K562 (cell line): ENCODE measurements around the gene OR8B8. TPM values are rescaled to one million over a fixed set of nuclear protein-coding genes. Genes with fewer than 3 reads are reported as not detected.

Experiments
- ATAC-seq: fragments of 200-7000 bp; cut with Tn5 transposase; 3 replicates; pipeline ENCODE4 v1.9.1; 2020; ENCODE audit warnings: moderate library complexity
- BruUV-seq: library from RNA; stranded (reverse); fragments of 400-500 nt; replicated peaks from 2 replicates; lab custom pipeline; 2021; lab: Mats Ljungman, UMichigan
- CTCF ChIA-PET: fragments of 300-600 bp; formaldehyde crosslinking; extraction: SDS; loops from one replicate; lab custom pipeline; 2021; ENCODE audit warnings: low intra/inter-chr PET ratio; lab: Yijun Ruan, JAX
- POLR2A ChIA-PET: fragments of 300-600, 350-650 bp; sonication (Branson Sonifier 250); formaldehyde crosslinking; extraction: SDS; loops from one replicate; lab custom pipeline; 2021; ENCODE audit warnings: antibody characterized with exemption, inconsistent platforms; lab: Yijun Ruan, JAX
- DNase-seq, 4 experiments: peaks; one replicate each; pipeline versions ENCODE4 v3.0.0 to v3.0.0-alpha.2; 2011 to 2018; ENCODE audit warnings: low spot score in 3 of 4, mixed read lengths in 3 of 4; ENCODE audit errors: extremely low read depth in 1 of 4
- FAIRE-seq: peaks from 2 replicates; lab custom pipeline; 2011; peaks lifted over from hg19 to GRCh38; lab: Jason Lieb, UNC
- H2AFZ ChIP-seq: 2 replicates; pipeline ENCODE4 v1.6.0; 2011; ENCODE audit warnings: low read depth, low read length, control low read depth, inconsistent platforms
- H3K27ac ChIP-seq: fragments of 200-600 bp; 3 replicates; pipeline ENCODE4 v1.8.0; 2011; ENCODE audit warnings: low read depth, mild to moderate bottlenecking, control low read depth, inconsistent platforms, low read length, moderate library complexity, mixed read lengths; ENCODE audit errors: extremely low read depth
- H3K27me3 ChIP-seq, 2 experiments: fragments of 300-600 bp in 1 of 2; 2 replicates in 1 of 2; 3 replicates in 1 of 2; pipeline versions ENCODE4 v1.6.0 to v1.8.0; 2011; ENCODE audit warnings: inconsistent platforms in 2 of 2, low read length in 2 of 2, mild to moderate bottlenecking in 1 of 2, mixed read lengths in 1 of 2, moderate library complexity in 1 of 2; ENCODE audit not compliant: control insufficient read depth in 2 of 2, insufficient read depth in 2 of 2
- H3K36me3 ChIP-seq: fragments of 300-600 bp; 3 replicates; pipeline ENCODE4 v1.8.0; 2011; ENCODE audit warnings: mild to moderate bottlenecking, low read length, inconsistent platforms; ENCODE audit not compliant: control insufficient read depth, insufficient read depth
- H3K4me1 ChIP-seq, 2 experiments: fragments of 200-600 bp in 1 of 2; replicated peaks in 1 of 2; 2 replicates in 1 of 2; 3 replicates in 1 of 2; pipeline versions ENCODE4 v1.5.1 to v1.8.0; 2011; ENCODE audit warnings: inconsistent platforms in 2 of 2, low read length in 2 of 2, mild to moderate bottlenecking in 1 of 2, mixed read lengths in 1 of 2, moderate library complexity in 1 of 2; ENCODE audit not compliant: control insufficient read depth in 2 of 2, insufficient read depth in 2 of 2
- H3K4me2 ChIP-seq: 2 replicates; pipeline ENCODE4 v1.6.1; 2011; ENCODE audit warnings: low read length, control low read depth, inconsistent platforms, mixed read lengths; ENCODE audit not compliant: insufficient read depth
- H3K4me3 ChIP-seq: fragments of 200-600 bp; sonication (generic), shearing (Covaris generic); 2 replicates; pipeline ENCODE4 v1.5.1; 2016; ENCODE audit warnings: control low read depth, inconsistent platforms
- H3K79me2 ChIP-seq: fragments of 200-600 bp; 3 replicates; pipeline ENCODE4 v1.8.0; 2011; ENCODE audit warnings: low read length, inconsistent platforms; ENCODE audit not compliant: control insufficient read depth, insufficient read depth
- H3K9ac ChIP-seq, 2 experiments: 2 replicates each; pipeline versions ENCODE4 v1.6.0 to v1.6.1; 2011; ENCODE audit warnings: low read depth in 2 of 2, low read length in 2 of 2, control low read depth in 1 of 2, inconsistent platforms in 1 of 2, mild to moderate bottlenecking in 1 of 2, mixed read lengths in 1 of 2; ENCODE audit not compliant: insufficient read depth in 1 of 2
- H3K9me1 ChIP-seq: one replicate; pipeline ENCODE4 v1.6.0; 2011; ENCODE audit warnings: inconsistent platforms, mild to moderate bottlenecking, low read length, moderate library complexity; ENCODE audit not compliant: control insufficient read depth, insufficient read depth
- H3K9me3 ChIP-seq: replicated peaks from 2 replicates; pipeline ENCODE4 v1.5.1; 2011; ENCODE audit warnings: low read depth, low read length, inconsistent platforms; ENCODE audit not compliant: control insufficient read depth, insufficient read depth
- H4K20me1 ChIP-seq: replicated peaks from 2 replicates; pipeline ENCODE4 v1.6.1; 2011; ENCODE audit warnings: low read length, inconsistent platforms, mixed read lengths; ENCODE audit not compliant: control insufficient read depth, insufficient read depth
- BRD9 ChIP-seq: fragments of 450-650 bp; IDR thresholded peaks from 2 replicates; pipeline ENCODE4 v1.6.1; 2018; ENCODE audit warnings: low read depth; ENCODE audit not compliant: partially characterized antibody
- ESRRB ChIP-seq: fragments of 250-450 bp; sonication (Bioruptor Pico); IDR thresholded peaks from 2 replicates; pipeline ENCODE4 v1.5.0; 2020; ENCODE audit warnings: mild to moderate bottlenecking, moderate library complexity, borderline replicate concordance
- FOXA3 ChIP-seq, 2 experiments: fragments of 450-650 bp in 1 of 2; sonication (generic) in 1 of 2; formaldehyde crosslinking; IDR thresholded peaks in 1 of 2; conservative IDR thresholded peaks in 1 of 2; 2 replicates each; pipeline versions ENCODE4 v1.4.0 to v1.8.0; 2020 to 2022; ENCODE audit warnings: mild to moderate bottlenecking in 2 of 2, missing genetic modification reagents in 1 of 2
- HDAC6 ChIP-seq: IDR thresholded peaks from 2 replicates; pipeline ENCODE4 v1.6.1; 2012; ENCODE audit warnings: low read depth, mild to moderate bottlenecking, control low read depth, inconsistent platforms, low read length, moderate library complexity
- HIVEP1 ChIP-seq: fragments of 250-450 bp; sonication (Bioruptor Pico); IDR thresholded peaks from 2 replicates; pipeline ENCODE4 v1.4.0; 2020; ENCODE audit warnings: mild to moderate bottlenecking
- JUNB ChIP-seq: fragments of 450-650 bp; formaldehyde crosslinking; conservative IDR thresholded peaks from 2 replicates; pipeline ENCODE4 v1.4.0; 2020; ENCODE audit warnings: mild to moderate bottlenecking
- KLF10 ChIP-seq: fragments of 250-450 bp; sonication (Bioruptor Pico); IDR thresholded peaks from 2 replicates; pipeline ENCODE4 v1.6.1; 2021; ENCODE audit warnings: matching md5 sums
- KLF13 ChIP-seq: fragments of 450-650 bp; IDR thresholded peaks from 2 replicates; pipeline ENCODE4 v1.6.1; 2016; ENCODE audit warnings: missing genetic modification characterization, low read depth, mild to moderate bottlenecking, missing compliant biosample characterization, moderate library complexity, borderline replicate concordance
- KLF6 ChIP-seq: fragments of 250-450 bp; sonication (Bioruptor Pico); IDR thresholded peaks from 2 replicates; pipeline ENCODE4 v1.4.0; 2020; ENCODE audit warnings: mild to moderate bottlenecking, moderate library complexity, borderline replicate concordance
- MAFK ChIP-seq: IDR thresholded peaks from 2 replicates; pipeline ENCODE4 v1.6.1; 2011; ENCODE audit warnings: low read length, improper control_type of control experiment
- MEF2A ChIP-seq: IDR thresholded peaks from 2 replicates; pipeline ENCODE4 v1.6.1; 2011; ENCODE audit warnings: low read depth, mild to moderate bottlenecking, low read length, moderate library complexity; ENCODE audit not compliant: control insufficient read depth
- NEUROD1 ChIP-seq: fragments of 150-350 bp; IDR thresholded peaks from 2 replicates; pipeline ENCODE4 v1.6.1; 2014; ENCODE audit warnings: borderline replicate concordance, low read length, low read depth; ENCODE audit not compliant: partially characterized antibody
- PRPF4 ChIP-seq: fragments of 200-400 bp; formaldehyde crosslinking; IDR thresholded peaks from one replicate; pipeline ENCODE4 v1.6.1; 2017; ENCODE audit warnings: low read length, low read depth, mild to moderate bottlenecking; ENCODE audit not compliant: insufficient read depth, poor library complexity, severe bottlenecking
- RAD51 ChIP-seq: fragments of 450-650 bp; IDR thresholded peaks from 2 replicates; pipeline ENCODE4 v1.7.1; 2016; ENCODE audit warnings: low read depth, mild to moderate bottlenecking, borderline replicate concordance
- SIN3A ChIP-seq, 2 experiments: fragments of 150-350 bp in 1 of 2; IDR thresholded peaks; 2 replicates each; pipeline ENCODE4 v1.6.1; 2011 to 2016; ENCODE audit warnings: borderline replicate concordance in 2 of 2, low read depth in 2 of 2, low read length in 2 of 2, mild to moderate bottlenecking in 2 of 2, moderate library complexity in 2 of 2; ENCODE audit not compliant: control insufficient read depth in 1 of 2
- TCF3 ChIP-seq: sonication (generic); formaldehyde crosslinking; IDR thresholded peaks from 2 replicates; pipeline ENCODE4 v1.4.0; 2020; ENCODE audit warnings: mild to moderate bottlenecking, missing genetic modification reagents
- U2AF2 ChIP-seq: fragments of 200-400 bp; formaldehyde crosslinking; optimal IDR thresholded peaks from 2 replicates; pipeline ENCODE3; 2017; ENCODE audit warnings: low read depth, mild to moderate bottlenecking, low read length
- ZFP91 ChIP-seq: sonication (generic); formaldehyde crosslinking; IDR thresholded peaks from 2 replicates; pipeline ENCODE4 v1.8.0; 2022; ENCODE audit warnings: mild to moderate bottlenecking, missing genetic modification reagents
- ZNF146 ChIP-seq: IDR thresholded peaks from one replicate; pipeline ENCODE4 v1.6.1; 2018; ENCODE audit warnings: missing compliant biosample characterization; ENCODE audit not compliant: unreplicated experiment
- ZNF316 ChIP-seq: fragments of 450-650 bp; IDR thresholded peaks from 2 replicates; pipeline ENCODE4 v1.6.1; 2016
- WGBS: fragments of 100-300 bp; shearing (Covaris generic); methylation state at CpG from one replicate; pipeline ENCODE4 v1.1.6; 2016; ENCODE audit warnings: low coverage, mixed read lengths; ENCODE audit not compliant: insufficient coverage; ENCODE audit errors: missing lambda C conversion rate; 5-methylcytosine and 5-hydroxymethylcytosine counted together
- in situ Hi-C: fragments of 300-500 bp; cut with MboI; formaldehyde crosslinking; loops from 4 replicates; pipeline ENCODE4 v1.15.0; 2018; ENCODE audit warnings: inconsistent platforms, mixed read lengths
- intact Hi-C: fragments of 100-400 bp; cut with micrococcal nuclease; formaldehyde crosslinking; loops from 2 replicates; pipeline ENCODE4 v1.14.2; 2022
- polyA plus RNA-seq, 8 experiments: library from polyadenylated mRNA; depleted of rRNA in 4 of 8; stranded (reverse) in 5 of 8; unstranded in 3 of 8; fragments of >200 nt; fragmentation: Nextera tagmentation in 2 of 8; fragmentation: Illumina TruSeq in 1 of 8; extraction: Ambion mirVana in 2 of 8; extraction: Trizol in 1 of 8; gene quantifications; 2 replicates each; pipeline versions ENCODE4 v1.2.1 to v1.2.3, GENCODE V29; 2011 to 2014; ENCODE audit warnings: inconsistent platforms in 1 of 8, missing spikeins in 1 of 8
- total RNA-seq, 7 experiments: library from RNA; depleted of rRNA in 6 of 7; stranded (reverse); fragments of >200 nt in 6 of 7; fragmentation: Illumina TruSeq in 2 of 7; extraction: Trizol in 2 of 7; gene quantifications; 2 replicates each; pipeline versions ENCODE4 v1.2.1 to v1.2.3, GENCODE V29; 2011 to 2021; ENCODE audit warnings: low replicate concordance in 1 of 7
- TF ChIP-seq, protein P1 (sequence below): fragments of 250-450 bp; sonication (Bioruptor Pico); IDR thresholded peaks from 2 replicates; pipeline ENCODE4 v1.5.0; 2021
- TF ChIP-seq, protein P2 (sequence below): fragments of 250-450 bp; sonication (Bioruptor Pico); IDR thresholded peaks from 2 replicates; pipeline ENCODE4 v1.8.0; 2021; ENCODE audit warnings: borderline replicate concordance, mild to moderate bottlenecking, moderate library complexity; ENCODE audit not compliant: poor library complexity, severe bottlenecking

Gene OR8B8
- total and polyA plus RNA-seq, 9 of the 15 experiments (the other 6 are each of a cell fraction or from before 2014, with no cell fraction given): 0.18 TPM; not detected in 8

DNA sequence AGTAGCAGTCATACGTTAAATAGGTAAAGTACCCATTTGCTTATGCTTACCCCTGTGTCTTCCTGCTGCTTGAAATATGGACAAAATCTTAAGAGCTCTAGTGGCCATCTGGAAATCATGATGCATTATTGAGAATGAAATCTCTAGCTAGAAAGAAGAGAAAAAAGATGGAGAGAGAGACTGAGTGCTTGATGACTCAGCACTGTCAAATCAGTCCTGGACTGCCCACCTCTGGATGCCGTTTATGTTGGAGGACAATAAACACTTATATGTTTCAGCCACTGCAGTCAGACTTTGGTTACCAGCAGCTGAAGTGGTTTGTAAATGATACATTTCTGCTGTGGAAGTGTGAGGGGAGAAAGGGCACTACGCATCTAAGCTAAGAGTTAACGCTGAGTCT is 24.5 kb downstream of the OR8B8 start:
- intact Hi-C loops: no loop called here
- H3K4me3 ChIP-seq: no peak overlapping the region
- FAIRE-seq (no peak), ATAC-seq (no peak), DNase-seq (no peak)
- no peaks in the 10 kb centered on the region for H3K9me3 ChIP-seq
- no TSS peak for BruUV-seq
- no peak overlapping the region for H3K9ac ChIP-seq
- H3K27me3 ChIP-seq: no peaks in the 10 kb centered on the region
- H4K20me1 ChIP-seq: no peaks in the 10 kb centered on the region
- no peaks in the 10 kb centered on the region; a peak in 2 of 5 replicates for H3K4me1 ChIP-seq
- H3K4me2 ChIP-seq: no peak overlapping the region
- ChIA-PET CTCF (no interaction called here), POLR2A (no interaction called here)
- H2AFZ ChIP-seq: no peak overlapping the region
- H3K79me2 ChIP-seq: no peaks in the 10 kb centered on the region
- in situ Hi-C loops: loop anchor here (25.0 kb wide), 1 partner anchor 416 kb away; no protein-coding TSS in a partner anchor
- WGBS: 44% methylated on average over 3 of the region's 4 CpGs
- no peaks in the 10 kb centered on the region for H3K9me1 ChIP-seq
- no peak overlapping the region for H3K27ac ChIP-seq
- no peaks in the 10 kb centered on the region for H3K36me3 ChIP-seq
- TF ChIP-seq BRD9 (no peak), MEF2A (no peak), KLF10 (CRISPR knock-in tag) (no peak), ESRRB (CRISPR knock-in tag) (no peak), SIN3A (IDR thresholded peaks at IDR 0.05; ENCODE audit: borderline replicate concordance in 2 of 2, control insufficient read depth in 1 of 2, low read depth in 2 of 2, low read length in 2 of 2) (no peak), KLF6 (CRISPR knock-in tag) (no peak), MAFK (peak; percentile 50; the same call in 1 of the 2 replicates), JUNB (CRISPR knock-in tag) (no peak), ZFP91 (CRISPR knock-in tag) (no peak), PRPF4 (no peak), U2AF2 (no peak), FOXA3 (CRISPR knock-in tag; conservative IDR thresholded peaks at IDR 0.05 in 1 of 2, IDR thresholded peaks at IDR 0.05 in 1 of 2) (no peak), RAD51 (no peak), ZNF316 (peak; percentile 75), KLF13 (no peak), ZNF146 (CRISPR knock-in tag) (no peak), TCF3 (no peak), HDAC6 (no peak), HIVEP1 (CRISPR knock-in tag) (no peak), NEUROD1 (no peak)
- TF ChIP-seq, protein P1, sequence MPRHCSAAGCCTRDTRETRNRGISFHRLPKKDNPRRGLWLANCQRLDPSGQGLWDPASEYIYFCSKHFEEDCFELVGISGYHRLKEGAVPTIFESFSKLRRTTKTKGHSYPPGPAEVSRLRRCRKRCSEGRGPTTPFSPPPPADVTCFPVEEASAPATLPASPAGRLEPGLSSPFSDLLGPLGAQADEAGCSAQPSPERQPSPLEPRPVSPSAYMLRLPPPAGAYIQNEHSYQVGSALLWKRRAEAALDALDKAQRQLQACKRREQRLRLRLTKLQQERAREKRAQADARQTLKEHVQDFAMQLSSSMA (CRISPR knock-in tag): no peak
- TF ChIP-seq, protein P2, sequence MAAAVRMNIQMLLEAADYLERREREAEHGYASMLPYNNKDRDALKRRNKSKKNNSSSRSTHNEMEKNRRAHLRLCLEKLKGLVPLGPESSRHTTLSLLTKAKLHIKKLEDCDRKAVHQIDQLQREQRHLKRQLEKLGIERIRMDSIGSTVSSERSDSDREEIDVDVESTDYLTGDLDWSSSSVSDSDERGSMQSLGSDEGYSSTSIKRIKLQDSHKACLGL (CRISPR knock-in tag): no peak
